Measurements from ENCODE around the gene OR3A1. TPM values are rescaled to one million over a fixed set of nuclear protein-coding genes. Genes with fewer than 3 reads are reported as not detected.
"Not testable (repeated sequence)": the region's sequence is repeated elsewhere in the genome, so short reads cannot be mapped to it uniquely, and the experiment has no call there.

Gene OR3A1
- 0.22 TPM in 1 of 2 replicates, not detected in the other for total RNA-seq (2012; rRNA removed)

DNA sequence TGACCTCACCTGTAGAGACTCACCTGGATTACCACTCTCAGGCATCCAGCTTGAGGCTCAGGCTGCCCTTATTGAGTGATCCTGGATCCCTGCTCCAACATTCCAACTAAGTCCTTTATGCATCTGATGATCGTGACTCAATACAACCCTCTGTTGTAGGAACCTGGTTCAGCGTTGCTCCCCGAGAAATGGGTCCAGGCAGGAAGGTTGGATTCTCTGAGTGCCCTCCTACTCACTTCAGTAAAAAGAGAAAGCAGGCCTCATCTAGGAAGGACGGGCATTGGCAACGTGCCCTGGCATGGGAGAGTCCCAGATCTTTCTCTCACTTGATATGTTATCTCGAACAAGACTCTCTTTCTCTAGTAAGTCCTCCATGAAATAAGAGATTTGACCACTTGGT lies at the start of gene OR3A1:
Gene OR3A1 (minus strand): TSS at position 101 of the 400 bp plus-strand sequence. CDS start 5,778 bp downstream, outside the sequence.
- no peaks in the 10 kb centered on the region for H3K27me3 ChIP-seq (ENCODE audit: control insufficient read depth, insufficient read depth, low read length)
- H3K4me2 ChIP-seq (ENCODE audit: low read length): no peak within 1 kb of the TSS
- H3K9ac ChIP-seq (ENCODE audit: low read depth, low read length): no peak within 1 kb of the TSS
- H3K36me3 ChIP-seq (ENCODE audit: insufficient read depth, low read length): no peaks in the 10 kb centered on the region
- no peak within 1 kb of the TSS for H3K4me3 ChIP-seq (ENCODE audit: low read length)
- H3K9me3 ChIP-seq (replicated peaks; ENCODE audit: low read length): no peaks in the 10 kb centered on the region
- H3K4me1 ChIP-seq (ENCODE audit: control insufficient read depth, insufficient read depth, low read length): no peaks in the 10 kb centered on the region

GRCh38 chr17:3342782-3343181 lies 44.6 kb upstream of the OR3A1 start:
- H3K4me3 ChIP-seq (ENCODE audit: low read length); H3K9me3 ChIP-seq (replicated peaks; ENCODE audit: low read length); H3K9ac ChIP-seq (ENCODE audit: low read depth, low read length); H3K36me3 ChIP-seq (ENCODE audit: insufficient read depth, low read length); H3K27me3 ChIP-seq (ENCODE audit: control insufficient read depth, insufficient read depth, low read length); H3K4me1 ChIP-seq (ENCODE audit: control insufficient read depth, insufficient read depth, low read length); H3K4me2 ChIP-seq (ENCODE audit: low read length): not testable (repeated sequence)

- Histone ChIP-seq H3K9me3 (replicated peaks; ENCODE audit: low read length) (no peaks in the 10 kb centered on the region), H3K4me1 (ENCODE audit: control insufficient read depth, insufficient read depth, low read length) (no peaks in the 10 kb centered on the region), H3K27me3 (ENCODE audit: control insufficient read depth, insufficient read depth, low read length) (no peaks in the 10 kb centered on the region), H3K4me2 (ENCODE audit: low read length) (no peak overlapping the region), H3K9ac (ENCODE audit: low read depth, low read length) (no peak overlapping the region), H3K36me3 (ENCODE audit: insufficient read depth, low read length) (no peaks in the 10 kb centered on the region), H3K4me3 (ENCODE audit: low read length) (no peak overlapping the region)
These were observed 37.7 kb upstream of the OR3A1 start for GRCh38 chr17:3335876-3336275.

- no peaks in the 10 kb centered on the region for H3K4me1 ChIP-seq (ENCODE audit: control insufficient read depth, insufficient read depth, low read length)
- no peaks in the 10 kb centered on the region for H3K9me3 ChIP-seq (replicated peaks; ENCODE audit: low read length)
- no peaks in the 10 kb centered on the region for H3K27me3 ChIP-seq (ENCODE audit: control insufficient read depth, insufficient read depth, low read length)
- no peaks in the 10 kb centered on the region for H3K36me3 ChIP-seq (ENCODE audit: insufficient read depth, low read length)
- no peak overlapping the region for H3K4me2 ChIP-seq (ENCODE audit: low read length)
- no peak overlapping the region for H3K4me3 ChIP-seq (ENCODE audit: low read length)
- no peak overlapping the region for H3K9ac ChIP-seq (ENCODE audit: low read depth, low read length)
These were observed 20.2 kb upstream of the OR3A1 start for GRCh38 chr17:3318336-3318735.

GRCh38 chr17:3316836-3317235 lies 18.7 kb upstream of the OR3A1 start:
- Histone ChIP-seq H3K4me3 (ENCODE audit: low read length) (no peak overlapping the region), H3K36me3 (ENCODE audit: insufficient read depth, low read length) (no peaks in the 10 kb centered on the region), H3K27me3 (ENCODE audit: control insufficient read depth, insufficient read depth, low read length) (no peaks in the 10 kb centered on the region), H3K4me1 (ENCODE audit: control insufficient read depth, insufficient read depth, low read length) (no peaks in the 10 kb centered on the region), H3K4me2 (ENCODE audit: low read length) (no peak overlapping the region), H3K9ac (ENCODE audit: low read depth, low read length) (no peak overlapping the region), H3K9me3 (replicated peaks; ENCODE audit: low read length) (no peaks in the 10 kb centered on the region)

DNA sequence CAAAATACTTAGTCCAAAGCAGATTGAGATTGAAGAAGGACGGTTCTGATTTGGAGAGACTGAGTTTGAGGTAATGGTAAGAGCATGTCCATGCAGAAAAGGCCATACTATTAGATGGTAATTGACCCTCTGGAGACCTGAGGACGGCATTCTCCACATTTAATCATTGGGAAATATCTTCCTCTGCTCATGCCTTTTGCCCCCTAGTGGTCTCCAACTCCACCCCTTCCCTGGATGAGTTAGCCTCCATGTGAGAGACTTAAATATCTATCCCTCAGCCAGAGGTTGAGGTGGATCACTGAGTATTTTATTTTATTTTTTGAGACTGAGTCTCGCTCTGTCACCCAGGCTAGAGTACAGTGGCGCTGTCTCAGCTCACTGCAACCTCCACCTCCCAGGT lies 10.4 kb upstream of the OR3A1 start:
- Histone ChIP-seq H3K4me3 (ENCODE audit: low read length) (no peak overlapping the region), H3K9me3 (replicated peaks; ENCODE audit: low read length) (no peaks in the 10 kb centered on the region), H3K36me3 (ENCODE audit: insufficient read depth, low read length) (no peaks in the 10 kb centered on the region), H3K9ac (ENCODE audit: low read depth, low read length) (no peak overlapping the region), H3K4me2 (ENCODE audit: low read length) (no peak overlapping the region), H3K27me3 (ENCODE audit: control insufficient read depth, insufficient read depth, low read length) (no peaks in the 10 kb centered on the region), H3K4me1 (ENCODE audit: control insufficient read depth, insufficient read depth, low read length) (no peaks in the 10 kb centered on the region)

GRCh38 chr17:3295632-3296031 lies 2.5 kb downstream of the OR3A1 start:
- Histone ChIP-seq H3K36me3 (ENCODE audit: insufficient read depth, low read length) (no peaks in the 10 kb centered on the region), H3K4me2 (ENCODE audit: low read length) (no peak overlapping the region), H3K9ac (ENCODE audit: low read depth, low read length) (no peak overlapping the region), H3K9me3 (replicated peaks; ENCODE audit: low read length) (no peaks in the 10 kb centered on the region), H3K4me3 (ENCODE audit: low read length) (no peak overlapping the region), H3K27me3 (ENCODE audit: control insufficient read depth, insufficient read depth, low read length) (no peaks in the 10 kb centered on the region), H3K4me1 (ENCODE audit: control insufficient read depth, insufficient read depth, low read length) (no peaks in the 10 kb centered on the region)

- not testable (repeated sequence) for H3K4me3 ChIP-seq (ENCODE audit: low read length); H3K4me1 ChIP-seq (ENCODE audit: control insufficient read depth, insufficient read depth, low read length)
These were observed 4.6 kb downstream of the OR3A1 start for GRCh38 chr17:3293548-3293947.

GRCh38 chr17:3282901-3283300 lies 15.3 kb downstream of the OR3A1 start:
- Histone ChIP-seq H3K4me3 (ENCODE audit: low read length) (no peak overlapping the region), H3K4me1 (ENCODE audit: control insufficient read depth, insufficient read depth, low read length) (no peaks in the 10 kb centered on the region), H3K4me2 (ENCODE audit: low read length) (no peak overlapping the region), H3K9ac (ENCODE audit: low read depth, low read length) (no peak overlapping the region), H3K9me3 (replicated peaks; ENCODE audit: low read length) (no peaks in the 10 kb centered on the region), H3K36me3 (ENCODE audit: insufficient read depth, low read length) (no peaks in the 10 kb centered on the region), H3K27me3 (ENCODE audit: control insufficient read depth, insufficient read depth, low read length) (no peaks in the 10 kb centered on the region)

More at GRCh38 chr17:3293548-3293947, 4.6 kb downstream of the OR3A1 start:
- H3K27me3 ChIP-seq (ENCODE audit: control insufficient read depth, insufficient read depth, low read length); H3K9me3 ChIP-seq (replicated peaks; ENCODE audit: low read length); H3K9ac ChIP-seq (ENCODE audit: low read depth, low read length); H3K36me3 ChIP-seq (ENCODE audit: insufficient read depth, low read length); H3K4me2 ChIP-seq (ENCODE audit: low read length): not testable (repeated sequence)

DNA sequence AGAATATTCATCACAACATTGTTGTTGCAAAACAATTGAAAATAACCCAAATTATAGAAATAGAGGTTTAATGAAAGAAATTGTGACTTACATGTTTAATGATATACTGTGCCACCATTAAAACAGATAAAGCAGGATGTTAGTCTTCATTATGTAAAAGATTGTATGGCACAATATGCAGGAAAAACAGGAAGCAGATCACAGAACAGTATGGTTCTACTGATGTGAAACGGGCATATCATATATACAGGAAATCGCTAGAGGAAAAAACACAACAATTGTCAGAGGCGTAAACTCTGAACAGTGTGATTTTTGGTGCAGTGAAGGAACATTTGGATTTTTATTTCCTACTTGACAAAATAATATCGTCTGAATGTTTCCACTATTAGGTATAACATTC lies 22.0 kb downstream of the OR3A1 start:
- Histone ChIP-seq H3K9me3 (replicated peaks; ENCODE audit: low read length) (no peaks in the 10 kb centered on the region), H3K4me2 (ENCODE audit: low read length) (no peak overlapping the region), H3K4me1 (ENCODE audit: control insufficient read depth, insufficient read depth, low read length) (no peaks in the 10 kb centered on the region), H3K27me3 (ENCODE audit: control insufficient read depth, insufficient read depth, low read length) (no peaks in the 10 kb centered on the region), H3K4me3 (ENCODE audit: low read length) (no peak overlapping the region), H3K9ac (ENCODE audit: low read depth, low read length) (no peak overlapping the region), H3K36me3 (ENCODE audit: insufficient read depth, low read length) (no peaks in the 10 kb centered on the region)

DNA sequence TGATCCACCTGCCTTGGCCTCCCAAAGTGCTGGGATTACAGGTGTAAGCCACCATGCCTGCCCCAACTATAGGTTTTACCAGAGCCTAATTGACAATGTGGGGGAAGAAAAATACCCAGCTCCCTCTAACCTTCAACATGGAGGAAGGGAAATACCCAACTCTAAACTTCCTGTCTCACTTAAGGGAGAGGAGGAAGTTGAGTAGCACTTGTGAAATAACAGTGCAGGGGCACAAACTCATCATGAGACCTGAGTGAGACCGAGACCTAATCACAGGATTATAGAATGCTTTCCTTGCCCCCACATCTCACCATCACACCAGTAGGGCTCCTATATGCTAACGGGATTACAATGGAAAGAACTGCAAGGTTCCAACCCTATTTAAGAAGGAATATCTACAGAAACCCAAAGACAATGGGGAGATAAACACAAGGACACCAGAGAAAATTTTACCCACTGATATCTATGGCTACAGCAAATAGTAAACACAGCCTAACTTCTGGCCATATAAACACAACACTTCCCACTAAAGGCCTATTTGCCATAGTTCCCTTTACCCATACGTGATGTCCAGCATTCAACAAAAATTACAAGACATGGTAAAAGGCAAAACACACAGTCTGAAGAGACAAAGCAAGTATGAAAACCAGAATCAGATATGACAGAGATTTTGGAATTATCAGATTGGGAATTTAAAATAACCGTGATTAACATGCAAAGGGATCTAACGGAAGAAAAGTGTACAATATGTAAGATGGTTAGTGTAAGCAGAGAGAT lies 26.9 kb downstream of the OR3A1 start:
- no peaks in the 10 kb centered on the region for H3K27me3 ChIP-seq (ENCODE audit: control insufficient read depth, insufficient read depth, low read length)
- no peaks in the 10 kb centered on the region for H3K36me3 ChIP-seq (ENCODE audit: insufficient read depth, low read length)
- H3K4me1 ChIP-seq (ENCODE audit: control insufficient read depth, insufficient read depth, low read length): no peaks in the 10 kb centered on the region
- H3K4me3 ChIP-seq (ENCODE audit: low read length): no peak overlapping the region
- H3K4me2 ChIP-seq (ENCODE audit: low read length): no peak overlapping the region
- H3K9ac ChIP-seq (ENCODE audit: low read depth, low read length): no peak overlapping the region
- peaks cover 6% of the 10 kb centered on the region for H3K9me3 ChIP-seq (replicated peaks; ENCODE audit: low read length)

GRCh38 chr17:3260600-3260999 lies 37.6 kb downstream of the OR3A1 start:
- no peaks in the 10 kb centered on the region for H3K36me3 ChIP-seq (ENCODE audit: insufficient read depth, low read length)
- H3K4me3 ChIP-seq (ENCODE audit: low read length): no peak overlapping the region
- H3K4me2 ChIP-seq (ENCODE audit: low read length): no peak overlapping the region
- no peaks in the 10 kb centered on the region for H3K4me1 ChIP-seq (ENCODE audit: control insufficient read depth, insufficient read depth, low read length)
- no peaks in the 10 kb centered on the region for H3K9me3 ChIP-seq (replicated peaks; ENCODE audit: low read length)
- no peaks in the 10 kb centered on the region for H3K27me3 ChIP-seq (ENCODE audit: control insufficient read depth, insufficient read depth, low read length)
- no peak overlapping the region for H3K9ac ChIP-seq (ENCODE audit: low read depth, low read length)
